PC-3 (cell line): ENCODE measurements around the gene EIF6. TPM values are rescaled to one million over a fixed set of nuclear protein-coding genes. Genes with fewer than 3 reads are reported as not detected.
A peak's percentile ranks its signal among the peaks of the same experiment; 100 is the strongest.

Experiments used
- ATAC-seq: fragments of 200-7000 bp; cut with Tn5 transposase; 2 replicates; pipeline ENCODE4 v1.9.1; 2020; ENCODE audit warnings: mild to moderate bottlenecking, moderate library complexity
- BruUV-seq: library from RNA; stranded (reverse); fragments of 400-500 nt; replicated peaks from 2 replicates; lab custom pipeline; 2021; lab: Mats Ljungman, UMichigan
- CTCF ChIA-PET: fragments of 300-600 bp; sonication (Branson Sonifier 250); formaldehyde crosslinking; loops from one replicate; lab custom pipeline; 2022; ENCODE audit warnings: antibody characterized with exemption; lab: Charles Lee
- POLR2A ChIA-PET: fragments of 300-600 bp; sonication (Branson Sonifier 250); formaldehyde crosslinking; loops from one replicate; lab custom pipeline; 2022; ENCODE audit warnings: antibody characterized with exemption; ENCODE audit not compliant: unreplicated experiment; lab: Charles Lee
- DNase-seq: peaks from one replicate; pipeline ENCODE4 v3.0.0-alpha.2; 2015
- H2AFZ ChIP-seq: fragments of 300-600 bp; sonication (generic); 2 replicates; pipeline ENCODE4 v1.6.0; 2016; ENCODE audit warnings: antibody characterized with exemption, low read length
- H3F3A ChIP-seq: fragments of 300-600 bp; sonication (generic); one replicate; pipeline ENCODE4 v1.6.0; 2017; ENCODE audit warnings: antibody characterized with exemption, low read length, control low read depth, mild to moderate bottlenecking; ENCODE audit not compliant: unreplicated experiment
- H3K27ac ChIP-seq: fragments of 300-600 bp; sonication (generic); 2 replicates; pipeline ENCODE4 v1.5.1; 2016; ENCODE audit warnings: mild to moderate bottlenecking, low read length
- H3K27me3 ChIP-seq: fragments of 300-600 bp; sonication (generic); 2 replicates; pipeline ENCODE4 v1.6.1; 2016; ENCODE audit warnings: low read length, mixed read lengths
- H3K36me3 ChIP-seq: fragments of 300-600 bp; sonication (generic); 2 replicates; pipeline ENCODE4 v1.6.1; 2016; ENCODE audit warnings: low read depth, mixed run types, low read length, mixed read lengths
- H3K4me1 ChIP-seq: fragments of 300-600 bp; sonication (generic); 2 replicates; pipeline ENCODE4 v1.5.1; 2016; ENCODE audit warnings: low read length; ENCODE audit not compliant: insufficient read depth
- H3K4me2 ChIP-seq: fragments of 300-600 bp; sonication (generic); 2 replicates; pipeline ENCODE4 v1.6.0; 2016; ENCODE audit warnings: low read length
- H3K4me3 ChIP-seq: fragments of 300-600 bp; sonication (generic); 2 replicates; pipeline ENCODE4 v1.5.1; 2016; ENCODE audit warnings: mild to moderate bottlenecking, low read length, mixed read lengths
- H3K79me2 ChIP-seq: fragments of 300-600 bp; sonication (generic); 2 replicates; pipeline ENCODE4 v1.6.1; 2017; ENCODE audit warnings: low read length, mixed read lengths
- H3K9ac ChIP-seq: fragments of 300-600 bp; sonication (generic); 2 replicates; pipeline ENCODE4 v1.6.0; 2016; ENCODE audit warnings: mild to moderate bottlenecking, low read length
- H3K9me2 ChIP-seq: fragments of 300-600 bp; sonication (generic); replicated peaks from 2 replicates; pipeline ENCODE4 v1.6.1; 2016; ENCODE audit warnings: mixed run types, low read length, mixed read lengths
- H3K9me3 ChIP-seq: fragments of 300-600 bp; sonication (generic); 2 replicates; pipeline ENCODE4 v1.6.1; 2016; ENCODE audit warnings: low read length, mixed read lengths
- H4K20me1 ChIP-seq: fragments of 300-600 bp; sonication (generic); 2 replicates; pipeline ENCODE4 v1.6.1; 2016; ENCODE audit warnings: low read length, mixed read lengths
- CTCF ChIP-seq: fragments of 300-600 bp; sonication (generic); conservative IDR thresholded peaks from 2 replicates; pipeline ENCODE4 v1.5.1; 2017; ENCODE audit warnings: antibody characterized with exemption, low read depth, mild to moderate bottlenecking, low read length
- EZH2 ChIP-seq: fragments of 300-600 bp; sonication (generic); IDR thresholded peaks from one replicate; pipeline ENCODE4 v1.6.1; 2017; ENCODE audit warnings: antibody characterized with exemption, mild to moderate bottlenecking, low read length; ENCODE audit not compliant: unreplicated experiment
- EZH2phosphoT487 ChIP-seq: fragments of 300-600 bp; sonication (generic); IDR thresholded peaks from 2 replicates; pipeline ENCODE4 v1.6.1; 2018; ENCODE audit warnings: mild to moderate bottlenecking, antibody characterized with exemption, low read length, borderline replicate concordance
- intact Hi-C: fragments of 100-400 bp; cut with micrococcal nuclease; formaldehyde crosslinking; loops from 2 replicates; pipeline ENCODE4 v1.9.0; 2023
- total RNA-seq: library from RNA; depleted of rRNA; stranded (reverse); fragments of >200 nt; gene quantifications from 2 replicates; pipeline ENCODE4 v1.2.3, GENCODE V29; 2014

The EIF6 gene
- total RNA-seq, 1 experiment from 2014 or later, result 292 TPM

GRCh38 chr20:35267092-35267491 lies 17.5 kb downstream of the EIF6 start:
- H3F3A ChIP-seq, result no peaks in the 10 kb centered on the region
- no peaks in the 10 kb centered on the region for H3K36me3 ChIP-seq
- ChIA-PET POLR2A (interaction anchor here (0.6 kb wide), 1 partner anchor 865 kb away, joined by 10 read pairs; no protein-coding TSS in a partner anchor), CTCF (no interaction called here)
- peaks cover 19% of the 10 kb centered on the region for H3K4me1 ChIP-seq
- intact Hi-C loops, result loop anchor here (10.0 kb wide), 1 partner anchor 432 kb away; no protein-coding TSS in a partner anchor
- H3K9me3 ChIP-seq, result no peaks in the 10 kb centered on the region
- H3K27ac ChIP-seq, result no peak overlapping the region
- H3K27me3 ChIP-seq, result no peaks in the 10 kb centered on the region
- DNase-seq, result no peak
- ATAC-seq, result no peak
- no peaks in the 10 kb centered on the region for H4K20me1 ChIP-seq
- no TSS peak for BruUV-seq
- TF ChIP-seq CTCF (no peak), EZH2 (no peak), EZH2phosphoT487 (no peak)
- no peak overlapping the region for H3K4me3 ChIP-seq
- H3K9me2 ChIP-seq, result no peaks in the 10 kb centered on the region
- no peak overlapping the region for H3K9ac ChIP-seq
- no peak overlapping the region for H2AFZ ChIP-seq
- H3K79me2 ChIP-seq, result no peaks in the 10 kb centered on the region
- no peak overlapping the region for H3K4me2 ChIP-seq

- Histone ChIP-seq H3K27ac (no peak overlapping the region), H3K9me2 (no peaks in the 10 kb centered on the region), H3K27me3 (no peaks in the 10 kb centered on the region), H3K4me3 (no peak overlapping the region), H4K20me1 (no peaks in the 10 kb centered on the region), H3K9me3 (no peaks in the 10 kb centered on the region), H2AFZ (no peak overlapping the region), H3K4me1 (peaks cover 19% of the 10 kb centered on the region), H3K4me2 (no peak overlapping the region), H3F3A (no peaks in the 10 kb centered on the region), H3K36me3 (no peaks in the 10 kb centered on the region), H3K79me2 (no peaks in the 10 kb centered on the region), H3K9ac (no peak overlapping the region)
- ATAC-seq (no peak), DNase-seq (peak; percentile 47)
- CTCF ChIA-PET, result interaction anchor here (0.7 to 2.7 kb wide), 3 partner anchors 41 to 120 kb away, joined by 3 to 19 read pairs (median 8); no protein-coding TSS in a partner anchor
- POLR2A ChIA-PET, result interaction anchor here (0.5 to 0.6 kb wide), 2 partner anchors 180 to 346 kb away, joined by 3 to 7 read pairs; no protein-coding TSS in a partner anchor
- intact Hi-C loops, result loop anchor here (10.0 kb wide), 1 partner anchor 430 kb away; no protein-coding TSS in a partner anchor
- TF ChIP-seq EZH2phosphoT487, result no peak
- TF ChIP-seq EZH2, result no peak
- peak; percentile 49 for TF ChIP-seq CTCF
- BruUV-seq, result no TSS peak
Measured at GRCh38 chr20:35264755-35265154, 19.8 kb downstream of the EIF6 start.
